Glutamatergic neuron (in vitro differentiated cells): ENCODE measurements around the gene TMEM269. TPM values are rescaled to one million over a fixed set of nuclear protein-coding genes. Genes with fewer than 3 reads are reported as not detected.

Experiments
- DNase-seq: peaks from one replicate; pipeline ENCODE4 v3.0.0; 2022
- H3K27ac Mint-ChIP-seq: one replicate; pipeline ENCODE4 v1.8.0; 2020; ENCODE audit warnings: mild to moderate bottlenecking, mixed read lengths, inconsistent platforms; ENCODE audit not compliant: unreplicated experiment
- H3K27me3 Mint-ChIP-seq: one replicate; pipeline ENCODE4 v1.8.0; 2020; ENCODE audit warnings: mild to moderate bottlenecking, moderate library complexity, mixed read lengths, inconsistent platforms; ENCODE audit not compliant: unreplicated experiment
- H3K36me3 Mint-ChIP-seq: one replicate; pipeline ENCODE4 v1.8.0; 2020; ENCODE audit warnings: mild to moderate bottlenecking, mixed read lengths, inconsistent platforms; ENCODE audit not compliant: unreplicated experiment
- H3K4me1 Mint-ChIP-seq: one replicate; pipeline ENCODE4 v1.8.0; 2020; ENCODE audit warnings: mild to moderate bottlenecking, low read depth, mixed read lengths, inconsistent platforms; ENCODE audit not compliant: unreplicated experiment
- H3K4me3 Mint-ChIP-seq: one replicate; pipeline ENCODE4 v1.8.0; 2020; ENCODE audit warnings: mild to moderate bottlenecking, mixed read lengths, inconsistent platforms; ENCODE audit not compliant: unreplicated experiment
- H3K9me3 Mint-ChIP-seq: one replicate; pipeline ENCODE4 v1.8.0; 2020; ENCODE audit warnings: mild to moderate bottlenecking, moderate library complexity, mixed read lengths, inconsistent platforms; ENCODE audit not compliant: unreplicated experiment
- CTCF ChIP-seq: fragments of 200-600 bp; sonication (generic); IDR thresholded peaks from one replicate; pipeline ENCODE4 v1.5.0; 2021; ENCODE audit not compliant: partially characterized antibody, unreplicated experiment
- total RNA-seq: library from RNA; stranded (reverse); fragmentation: NEBNext Ultra II Directional; extraction: Animal tissue kit (Norgen Biotek cat#: 25700); gene quantifications from one replicate; pipeline ENCODE4 v1.2.1, GENCODE V29; 2021; ENCODE audit not compliant: unreplicated experiment

The TMEM269 gene
- total RNA-seq, 1 donor from 2014 or later: 0.32 TPM

- H3K9me3 Mint-ChIP-seq: peaks cover 3% of the 10 kb centered on the region
- TF ChIP-seq CTCF: no peak
- no peaks in the 10 kb centered on the region for H3K36me3 Mint-ChIP-seq
- peaks cover 4% of the 10 kb centered on the region for H3K4me1 Mint-ChIP-seq
- peaks cover 6% of the 10 kb centered on the region for H3K27me3 Mint-ChIP-seq
- DNase-seq: peak; percentile 100
- peak within 1 kb of the TSS; percentile 91 for H3K4me3 Mint-ChIP-seq
- peak within 1 kb of the TSS; percentile 92 for H3K27ac Mint-ChIP-seq
These were observed 17.9 kb upstream of the TMEM269 start, which contains the start of the genes C1orf50 and P3H1 for GRCh38 chr1:42766741-42767509. Gene C1orf50, plus strand, starts transcription at chr1:42767249. Its CDS starts 63 bp downstream, at chr1:42767312. Gene P3H1, minus strand, starts transcription at chr1:42767028. Its CDS starts 57 bp downstream, at chr1:42766971.

GRCh38 chr1:42767510-42768000 lies 17.2 kb upstream of the TMEM269 start:
- H3K27me3 Mint-ChIP-seq: peaks cover 6% of the 10 kb centered on the region
- H3K36me3 Mint-ChIP-seq: no peaks in the 10 kb centered on the region
- H3K4me1 Mint-ChIP-seq: peaks cover 9% of the 10 kb centered on the region
- H3K4me3 Mint-ChIP-seq: peak overlapping the region; percentile 91
- no peak for TF ChIP-seq CTCF
- H3K9me3 Mint-ChIP-seq: peaks cover 3% of the 10 kb centered on the region
- no peak for DNase-seq
- H3K27ac Mint-ChIP-seq: peak overlapping the region; percentile 92

GRCh38 chr1:42768172-42768571 lies 16.6 kb upstream of the TMEM269 start:
- Mint-ChIP-seq H3K27ac (no peak overlapping the region), H3K27me3 (peaks cover 6% of the 10 kb centered on the region), H3K4me3 (peak overlapping the region; percentile 91), H3K36me3 (no peaks in the 10 kb centered on the region), H3K4me1 (peaks cover 9% of the 10 kb centered on the region), H3K9me3 (peaks cover 3% of the 10 kb centered on the region)
- TF ChIP-seq CTCF: no peak
- DNase-seq: no peak

GRCh38 chr1:42769811-42770210 lies 15.0 kb upstream of the TMEM269 start:
- Mint-ChIP-seq H3K36me3 (no peaks in the 10 kb centered on the region), H3K4me1 (peaks cover 9% of the 10 kb centered on the region), H3K4me3 (peak overlapping the region; percentile 56), H3K9me3 (peaks cover 3% of the 10 kb centered on the region), H3K27me3 (peaks cover 6% of the 10 kb centered on the region), H3K27ac (no peak overlapping the region)
- DNase-seq: no peak
- no peak for TF ChIP-seq CTCF

GRCh38 chr1:42773420-42773819 lies 11.4 kb upstream of the TMEM269 start:
- no peak overlapping the region for H3K4me3 Mint-ChIP-seq
- peaks cover 3% of the 10 kb centered on the region for H3K9me3 Mint-ChIP-seq
- no peak for DNase-seq
- H3K4me1 Mint-ChIP-seq: peaks cover 6% of the 10 kb centered on the region
- peaks cover 2% of the 10 kb centered on the region for H3K27me3 Mint-ChIP-seq
- H3K27ac Mint-ChIP-seq: no peak overlapping the region
- no peaks in the 10 kb centered on the region for H3K36me3 Mint-ChIP-seq
- no peak for TF ChIP-seq CTCF
